ENCODE data around the gene FGD3.

The FGD3 gene

GRCh38 chr9:93001031-93001430 is 53.7 kb downstream of the FGD3 start:
- Histone ChIP-seq H3K27me3 (ENCODE audit: insufficient read depth, poor library complexity, severe bottlenecking) (no peaks in the 10 kb centered on the region), H3K27ac (ENCODE audit: poor library complexity, severe bottlenecking) (no peak overlapping the region), H3K9me3 (ENCODE audit: severe bottlenecking) (no peaks in the 10 kb centered on the region), H3K4me3 (ENCODE audit: severe bottlenecking) (no peak overlapping the region), H3K36me3 (ENCODE audit: low read depth) (no peaks in the 10 kb centered on the region), H3K4me1 (ENCODE audit: insufficient read depth, poor library complexity, severe bottlenecking) (no peaks in the 10 kb centered on the region)
- TF ChIP-seq CTCF (IDR thresholded peaks at IDR 0.05; ENCODE audit: poor library complexity, severe bottlenecking): no peak
- ATAC-seq (ENCODE audit: low read depth): no peak
- no peak for DNase-seq (ENCODE audit: low spot score)

- ATAC-seq (ENCODE audit: low read depth) (no peak), DNase-seq (ENCODE audit: low spot score) (no peak)
- H3K4me1 ChIP-seq (ENCODE audit: insufficient read depth, poor library complexity, severe bottlenecking): no peaks in the 10 kb centered on the region
- H3K9me3 ChIP-seq (ENCODE audit: severe bottlenecking): no peaks in the 10 kb centered on the region
- H3K27me3 ChIP-seq (ENCODE audit: insufficient read depth, poor library complexity, severe bottlenecking): no peaks in the 10 kb centered on the region
- H3K27ac ChIP-seq (ENCODE audit: poor library complexity, severe bottlenecking): no peak overlapping the region
- H3K36me3 ChIP-seq (ENCODE audit: low read depth): no peaks in the 10 kb centered on the region
- H3K4me3 ChIP-seq (ENCODE audit: severe bottlenecking): no peak overlapping the region
- no peak for TF ChIP-seq CTCF (IDR thresholded peaks at IDR 0.05; ENCODE audit: poor library complexity, severe bottlenecking)
Observed at GRCh38 chr9:93002700-93003099, 55.4 kb downstream of the FGD3 start.

GRCh38 chr9:93003552-93004407 is 56.5 kb downstream of the FGD3 start:
- no peak overlapping the region for H3K4me3 ChIP-seq (ENCODE audit: severe bottlenecking)
- no peaks in the 10 kb centered on the region for H3K36me3 ChIP-seq (ENCODE audit: low read depth)
- H3K4me1 ChIP-seq (ENCODE audit: insufficient read depth, poor library complexity, severe bottlenecking): no peaks in the 10 kb centered on the region
- peak; percentile 85 for TF ChIP-seq CTCF (IDR thresholded peaks at IDR 0.05; ENCODE audit: poor library complexity, severe bottlenecking)
- no peaks in the 10 kb centered on the region for H3K9me3 ChIP-seq (ENCODE audit: severe bottlenecking)
- H3K27me3 ChIP-seq (ENCODE audit: insufficient read depth, poor library complexity, severe bottlenecking): no peaks in the 10 kb centered on the region
- no peak overlapping the region for H3K27ac ChIP-seq (ENCODE audit: poor library complexity, severe bottlenecking)
- DNase-seq (ENCODE audit: low spot score) (peak; percentile 66), ATAC-seq (ENCODE audit: low read depth) (peak; percentile 81)

- H3K4me3 ChIP-seq (ENCODE audit: severe bottlenecking): no peak overlapping the region
- H3K9me3 ChIP-seq (ENCODE audit: severe bottlenecking): no peaks in the 10 kb centered on the region
- TF ChIP-seq CTCF (IDR thresholded peaks at IDR 0.05; ENCODE audit: poor library complexity, severe bottlenecking): no peak
- no peaks in the 10 kb centered on the region for H3K27me3 ChIP-seq (ENCODE audit: insufficient read depth, poor library complexity, severe bottlenecking)
- H3K4me1 ChIP-seq (ENCODE audit: insufficient read depth, poor library complexity, severe bottlenecking): no peaks in the 10 kb centered on the region
- DNase-seq (ENCODE audit: low spot score): no peak
- no peak overlapping the region for H3K27ac ChIP-seq (ENCODE audit: poor library complexity, severe bottlenecking)
- no peaks in the 10 kb centered on the region for H3K36me3 ChIP-seq (ENCODE audit: low read depth)
- no peak for ATAC-seq (ENCODE audit: low read depth)
Observed at GRCh38 chr9:93004561-93004960, 57.2 kb downstream of the FGD3 start.

- no peak for DNase-seq (ENCODE audit: low spot score)
- no peak overlapping the region for H3K4me3 ChIP-seq (ENCODE audit: severe bottlenecking)
- no peaks in the 10 kb centered on the region for H3K9me3 ChIP-seq (ENCODE audit: severe bottlenecking)
- H3K27ac ChIP-seq (ENCODE audit: poor library complexity, severe bottlenecking): no peak overlapping the region
- TF ChIP-seq CTCF (IDR thresholded peaks at IDR 0.05; ENCODE audit: poor library complexity, severe bottlenecking): no peak
- H3K4me1 ChIP-seq (ENCODE audit: insufficient read depth, poor library complexity, severe bottlenecking): no peaks in the 10 kb centered on the region
- ATAC-seq (ENCODE audit: low read depth): no peak
- no peaks in the 10 kb centered on the region for H3K36me3 ChIP-seq (ENCODE audit: low read depth)
- H3K27me3 ChIP-seq (ENCODE audit: insufficient read depth, poor library complexity, severe bottlenecking): no peaks in the 10 kb centered on the region
Observed at GRCh38 chr9:93005876-93006275, 58.6 kb downstream of the FGD3 start.

Data from RWPE2 (cell line).